ENCODE measurements around the gene CDK5RAP2.

The CDK5RAP2 gene

GRCh38 chr9:120433701-120434100, 146.3 kb downstream of the CDK5RAP2 start:
- no peak for DNase-seq

GRCh38 chr9:120432600-120432999, 147.4 kb downstream of the CDK5RAP2 start:
- no peak for DNase-seq

- no peak for DNase-seq
Observed at GRCh38 chr9:120431268-120431667, 148.7 kb downstream of the CDK5RAP2 start.

GRCh38 chr9:120424248-120424647, 155.7 kb downstream of the CDK5RAP2 start:
- no peak for DNase-seq

- DNase-seq = no peak
Observed at GRCh38 chr9:120423812-120424211, 156.2 kb downstream of the CDK5RAP2 start.

GRCh38 chr9:120421977-120422376, 158.0 kb downstream of the CDK5RAP2 start:
- DNase-seq = no peak

GRCh38 chr9:120418315-120418714, 161.7 kb downstream of the CDK5RAP2 start:
- DNase-seq = no peak

- no peak for DNase-seq
Observed at GRCh38 chr9:120416781-120417427, 163.1 kb downstream of the CDK5RAP2 start.

- DNase-seq = peak; percentile 27
Observed at GRCh38 chr9:120413121-120414048, 166.6 kb downstream of the CDK5RAP2 start.

- DNase-seq = no peak
Observed at GRCh38 chr9:120412425-120412951, 167.5 kb downstream of the CDK5RAP2 start.

- no peak for DNase-seq
Observed at GRCh38 chr9:120411862-120412424, 168.0 kb downstream of the CDK5RAP2 start.

GRCh38 chr9:120410925-120411501, 169.0 kb downstream of the CDK5RAP2 start:
- DNase-seq = no peak

GRCh38 chr9:120408680-120409258, 171.2 kb downstream of the CDK5RAP2 start:
- DNase-seq = no peak

GRCh38 chr9:120405860-120406259, 174.1 kb downstream of the CDK5RAP2 start:
- no peak for DNase-seq

GRCh38 chr9:120405134-120405533, 174.8 kb downstream of the CDK5RAP2 start:
- no peak for DNase-seq

GRCh38 chr9:120403543-120403856, 176.5 kb downstream of the CDK5RAP2 start:
- DNase-seq = no peak

GRCh38 chr9:120402741-120403542, 177.0 kb downstream of the CDK5RAP2 start:
- DNase-seq = no peak

- no peak for DNase-seq
Observed at GRCh38 chr9:120399940-120400339, 180.0 kb downstream of the CDK5RAP2 start.

GRCh38 chr9:120398286-120398685, 181.7 kb downstream of the CDK5RAP2 start:
- DNase-seq = no peak

- no peak for DNase-seq
Observed at GRCh38 chr9:120397453-120397852, 182.5 kb downstream of the CDK5RAP2 start.

GRCh38 chr9:120396931-120397330, 183.0 kb downstream of the CDK5RAP2 start:
- no peak for DNase-seq

GRCh38 chr9:120396418-120396817, 183.5 kb downstream of the CDK5RAP2 start:
- no peak for DNase-seq

Measured in NCI-H1436 treated with DMSO at 0.1 percent for 48 hours (cell line).